Neural cell (in vitro differentiated cells): ENCODE data around the gene SP100. TPM values are rescaled to one million over a fixed set of nuclear protein-coding genes. Genes with fewer than 3 reads are reported as not detected.

Experiments
- H2AFZ ChIP-seq: fragments of 200-600, 300-800 bp; sonication (generic), shearing (Covaris generic); 2 replicates; pipeline ENCODE4 v1.6.0; 2014; ENCODE audit warnings: low read depth, mild to moderate bottlenecking, antibody characterized with exemption, low read length, moderate library complexity
- H3F3A ChIP-seq: fragments of 200-600 bp; shearing (Covaris generic); 2 replicates; pipeline ENCODE4 v1.6.1; 2016; ENCODE audit warnings: mild to moderate bottlenecking, moderate library complexity, mixed read lengths, antibody characterized with exemption, low read length; ENCODE audit not compliant: insufficient read depth, poor library complexity, severe bottlenecking
- H3K27ac ChIP-seq: fragments of 200-600, 300-800 bp; sonication (generic), shearing (Covaris generic); 2 replicates; pipeline ENCODE4 v1.5.1; 2014; ENCODE audit warnings: mild to moderate bottlenecking, low read length, moderate library complexity
- H3K27me3 ChIP-seq: fragments of 300-800, 200-600 bp; sonication (generic), shearing (Covaris generic); 2 replicates; pipeline ENCODE4 v1.6.0; 2014; ENCODE audit warnings: mild to moderate bottlenecking, low read depth, low read length, moderate library complexity; ENCODE audit not compliant: insufficient read depth
- H3K36me3 ChIP-seq: fragments of 300-800, 200-600 bp; sonication (generic), shearing (Covaris generic); 2 replicates; pipeline ENCODE4 v1.5.1; 2014; ENCODE audit warnings: mild to moderate bottlenecking, antibody characterized with exemption, low read length, moderate library complexity; ENCODE audit not compliant: insufficient read depth
- H3K4me2 ChIP-seq: fragments of 300-800, 200-600 bp; sonication (generic), shearing (Covaris generic); 2 replicates; pipeline ENCODE4 v1.6.0; 2014; ENCODE audit warnings: mild to moderate bottlenecking, low read length
- H3K4me3 ChIP-seq: fragments of 300-800, 200-600 bp; sonication (generic), shearing (Covaris generic); 2 replicates; pipeline ENCODE4 v1.5.1; 2014; ENCODE audit warnings: mild to moderate bottlenecking, low read length, moderate library complexity
- H3K79me2 ChIP-seq: fragments of 200-600 bp; shearing (Covaris generic); replicated peaks from 2 replicates; pipeline ENCODE4 v1.6.0; 2014; ENCODE audit warnings: mild to moderate bottlenecking, low read length, moderate library complexity; ENCODE audit not compliant: insufficient read depth
- H3K9ac ChIP-seq: fragments of 300-800, 200-600 bp; sonication (generic), shearing (Covaris generic); 2 replicates; pipeline ENCODE4 v1.6.1; 2016; ENCODE audit warnings: mild to moderate bottlenecking, low read length, mixed read lengths
- H3K9me2 ChIP-seq: fragments of 200-600 bp; shearing (Covaris generic); 2 replicates; pipeline ENCODE4 v1.6.1; 2016; ENCODE audit warnings: mild to moderate bottlenecking, low read length, mixed read lengths; ENCODE audit not compliant: insufficient read depth
- H3K9me3 ChIP-seq: fragments of 200-600, 300-800 bp; sonication (generic), shearing (Covaris generic); 2 replicates; pipeline ENCODE4 v1.6.1; 2016; ENCODE audit warnings: mild to moderate bottlenecking, mixed run types, low read length, moderate library complexity, mixed read lengths
- H4K20me1 ChIP-seq: fragments of 200-600 bp; shearing (Covaris generic); 2 replicates; pipeline ENCODE4 v1.6.1; 2016; ENCODE audit warnings: mild to moderate bottlenecking, mixed run types; ENCODE audit not compliant: insufficient read depth
- CTCF ChIP-seq: fragments of 450-650 bp; IDR thresholded peaks from 2 replicates; pipeline ENCODE4 v1.5.1; 2014; ENCODE audit warnings: antibody characterized with exemption, mild to moderate bottlenecking, moderate library complexity; ENCODE audit not compliant: poor library complexity, severe bottlenecking
- EP300 ChIP-seq: fragments of 450-650 bp; conservative IDR thresholded peaks from 2 replicates; pipeline ENCODE4 v1.6.1; 2014; ENCODE audit warnings: antibody characterized with exemption, mild to moderate bottlenecking, moderate library complexity; ENCODE audit not compliant: poor library complexity, severe bottlenecking
- EZH2 ChIP-seq: fragments of 200-600, 300-800 bp; shearing (Covaris generic), sonication (generic); IDR thresholded peaks from 2 replicates; pipeline ENCODE4 v1.6.1; 2014; ENCODE audit warnings: antibody characterized with exemption, low read length, borderline replicate concordance, mild to moderate bottlenecking; ENCODE audit not compliant: insufficient read depth, poor library complexity, severe bottlenecking
- MXI1 ChIP-seq: fragments of 450-650 bp; conservative IDR thresholded peaks from 2 replicates; pipeline ENCODE4 v1.6.1; 2014; ENCODE audit warnings: antibody characterized with exemption, mild to moderate bottlenecking; ENCODE audit not compliant: poor library complexity, severe bottlenecking
- POLR2AphosphoS5 ChIP-seq: IDR thresholded peaks from 2 replicates; pipeline ENCODE4 v1.6.1; 2012
- RAD21 ChIP-seq: fragments of 450-650 bp; conservative IDR thresholded peaks from 2 replicates; pipeline ENCODE4 v1.6.1; 2014; ENCODE audit warnings: antibody characterized with exemption, mild to moderate bottlenecking, moderate library complexity
- SMC3 ChIP-seq: fragments of 450-650 bp; conservative IDR thresholded peaks from 2 replicates; pipeline ENCODE4 v1.6.1; 2014; ENCODE audit warnings: antibody characterized with exemption, mild to moderate bottlenecking, moderate library complexity; ENCODE audit not compliant: poor library complexity
- TAF1 ChIP-seq: IDR thresholded peaks from 2 replicates; pipeline ENCODE4 v1.6.1; 2012; ENCODE audit warnings: low read depth
- polyA plus RNA-seq: library from polyadenylated mRNA; depleted of rRNA; stranded (reverse); fragments of >200 nt; gene quantifications from 2 replicates; pipeline ENCODE4 v1.2.3, GENCODE V29; 2014
- small RNA-seq, 3 experiments: library from RNA; depleted of rRNA; stranded (forward); fragments of <200 nt; gene quantifications; one replicate each; pipeline ENCODE3, GENCODE V24; 2012
- TF ChIP-seq, protein P1 (sequence below): IDR thresholded peaks from 2 replicates; pipeline ENCODE4 v1.6.1; 2012; ENCODE audit warnings: borderline replicate concordance

SP100 gene
- polyA plus RNA-seq, 1 donor from 2014 or later: not detected

DNA sequence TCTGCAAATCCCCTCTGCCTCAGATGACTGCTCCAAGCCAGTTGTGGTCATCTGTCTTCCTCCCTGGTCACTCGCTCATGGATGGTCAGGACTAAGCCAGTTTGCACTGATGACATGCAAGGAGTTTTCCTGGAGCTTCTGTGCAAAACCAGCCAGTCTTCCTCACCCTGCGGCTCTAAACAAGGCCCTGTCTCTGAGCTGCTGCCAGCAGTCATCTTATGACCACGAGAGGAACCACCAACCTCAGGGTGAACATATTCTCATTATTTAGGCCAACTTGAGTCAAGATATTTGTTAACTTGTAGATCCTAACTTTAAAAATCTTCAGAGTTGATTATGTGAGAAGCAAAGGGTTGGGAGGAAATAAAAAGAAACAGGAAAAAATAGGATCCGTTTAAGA, 176.8 kb downstream of the SP100 start:
- no peaks in the 10 kb centered on the region for H4K20me1 ChIP-seq
- H3K9me2 ChIP-seq: no peaks in the 10 kb centered on the region
- H3F3A ChIP-seq: no peaks in the 10 kb centered on the region
- H3K9ac ChIP-seq: no peak overlapping the region
- no peak overlapping the region for H3K27ac ChIP-seq
- H3K27me3 ChIP-seq: no peaks in the 10 kb centered on the region
- no peaks in the 10 kb centered on the region for H3K9me3 ChIP-seq
- no peak overlapping the region for H3K4me3 ChIP-seq
- H2AFZ ChIP-seq: no peak overlapping the region
- H3K4me2 ChIP-seq: no peak overlapping the region
- no peaks in the 10 kb centered on the region for H3K79me2 ChIP-seq
- TF ChIP-seq EZH2: no peak
- no peak for TF ChIP-seq POLR2AphosphoS5
- TF ChIP-seq TAF1: no peak
- TF ChIP-seq SMC3: no peak
- no peak for TF ChIP-seq MXI1
- no peak for TF ChIP-seq EP300
- no peak for TF ChIP-seq RAD21
- TF ChIP-seq, protein P1, sequence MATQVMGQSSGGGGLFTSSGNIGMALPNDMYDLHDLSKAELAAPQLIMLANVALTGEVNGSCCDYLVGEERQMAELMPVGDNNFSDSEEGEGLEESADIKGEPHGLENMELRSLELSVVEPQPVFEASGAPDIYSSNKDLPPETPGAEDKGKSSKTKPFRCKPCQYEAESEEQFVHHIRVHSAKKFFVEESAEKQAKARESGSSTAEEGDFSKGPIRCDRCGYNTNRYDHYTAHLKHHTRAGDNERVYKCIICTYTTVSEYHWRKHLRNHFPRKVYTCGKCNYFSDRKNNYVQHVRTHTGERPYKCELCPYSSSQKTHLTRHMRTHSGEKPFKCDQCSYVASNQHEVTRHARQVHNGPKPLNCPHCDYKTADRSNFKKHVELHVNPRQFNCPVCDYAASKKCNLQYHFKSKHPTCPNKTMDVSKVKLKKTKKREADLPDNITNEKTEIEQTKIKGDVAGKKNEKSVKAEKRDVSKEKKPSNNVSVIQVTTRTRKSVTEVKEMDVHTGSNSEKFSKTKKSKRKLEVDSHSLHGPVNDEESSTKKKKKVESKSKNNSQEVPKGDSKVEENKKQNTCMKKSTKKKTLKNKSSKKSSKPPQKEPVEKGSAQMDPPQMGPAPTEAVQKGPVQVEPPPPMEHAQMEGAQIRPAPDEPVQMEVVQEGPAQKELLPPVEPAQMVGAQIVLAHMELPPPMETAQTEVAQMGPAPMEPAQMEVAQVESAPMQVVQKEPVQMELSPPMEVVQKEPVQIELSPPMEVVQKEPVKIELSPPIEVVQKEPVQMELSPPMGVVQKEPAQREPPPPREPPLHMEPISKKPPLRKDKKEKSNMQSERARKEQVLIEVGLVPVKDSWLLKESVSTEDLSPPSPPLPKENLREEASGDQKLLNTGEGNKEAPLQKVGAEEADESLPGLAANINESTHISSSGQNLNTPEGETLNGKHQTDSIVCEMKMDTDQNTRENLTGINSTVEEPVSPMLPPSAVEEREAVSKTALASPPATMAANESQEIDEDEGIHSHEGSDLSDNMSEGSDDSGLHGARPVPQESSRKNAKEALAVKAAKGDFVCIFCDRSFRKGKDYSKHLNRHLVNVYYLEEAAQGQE: no peak
- no peak for TF ChIP-seq CTCF
- no peaks in the 10 kb centered on the region for H3K36me3 ChIP-seq

Small RNA genes lying within 50 kb of the gene (small RNA-seq; reads per million reads assigned to genes)
- gene HMGB1P3 (0 reads per million in 3 experiments), gene RN7SL834P (0 reads per million in 3 experiments), gene RNU6-451P (0 reads per million in 3 experiments)

Other genes with a start within 250 kb of the SP100 start
- gene SP110, start 196.2 kb upstream of the SP100 start, polyA plus RNA-seq: not detected in 2 replicates
- 0.38 and 0.74 TPM in 2 replicates for gene SP140, start 190.5 kb upstream of the SP100 start, polyA plus RNA-seq
- gene SP140L, start 89.0 kb upstream of the SP100 start, polyA plus RNA-seq: not detected in 2 replicates